ENCODE data around the gene CPPED1. TPM values are rescaled to one million over a fixed set of nuclear protein-coding genes. Genes with fewer than 3 reads are reported as not detected.

CPPED1 gene
- total and polyA plus RNA-seq, 8 donors = 9.1 to 33.3 (median 9.8) TPM

- no peak for TF ChIP-seq CTCF (IDR thresholded peaks at IDR 0.05)
- H3K4me1 ChIP-seq = no peaks in the 10 kb centered on the region
- no peak for ATAC-seq
- DNase-seq = no peak
- intact Hi-C loops (cut with DNase I) = no loop called here
- H3K27me3 ChIP-seq = peaks cover 0 to 8% of the 10 kb centered on the region in 2 donors
- no peak overlapping the region for H3K27ac ChIP-seq
- no peaks in the 10 kb centered on the region for H3K36me3 ChIP-seq
- no peak overlapping the region for H3K4me3 ChIP-seq
- peaks cover 0 to 2% of the 10 kb centered on the region in 2 donors for H3K9me3 ChIP-seq
Measured at GRCh38 chr16:12626411-12626810, 177.3 kb downstream of the CPPED1 start.

GRCh38 chr16:12625716-12626115 lies 178.0 kb downstream of the CPPED1 start:
- intact Hi-C loops (cut with DNase I) = no loop called here

GRCh38 chr16:12625068-12625467 lies 178.6 kb downstream of the CPPED1 start:
- DNase-seq (no peak), ATAC-seq (no peak)
- no peak overlapping the region for H3K27ac ChIP-seq
- H3K36me3 ChIP-seq = no peaks in the 10 kb centered on the region
- intact Hi-C loops (cut with DNase I) = no loop called here
- no peaks in the 10 kb centered on the region for H3K4me1 ChIP-seq
- H3K9me3 ChIP-seq = peaks cover 0 to 2% of the 10 kb centered on the region in 2 donors
- no peak overlapping the region for H3K4me3 ChIP-seq
- TF ChIP-seq CTCF (IDR thresholded peaks at IDR 0.05) = no peak
- H3K27me3 ChIP-seq = peaks cover 0 to 8% of the 10 kb centered on the region in 2 donors

More at GRCh38 chr16:12625716-12626115, 178.0 kb downstream of the CPPED1 start:
- no peak for TF ChIP-seq CTCF (IDR thresholded peaks at IDR 0.05)
- Histone ChIP-seq H3K27ac (no peak overlapping the region), H3K27me3 (peaks cover 0 to 8% of the 10 kb centered on the region in 2 donors), H3K36me3 (no peaks in the 10 kb centered on the region), H3K4me1 (no peaks in the 10 kb centered on the region), H3K9me3 (peaks cover 0 to 2% of the 10 kb centered on the region in 2 donors), H3K4me3 (no peak overlapping the region)
- ATAC-seq (no peak), DNase-seq (no peak)

GRCh38 chr16:12620150-12620549 lies 183.5 kb downstream of the CPPED1 start:
- Histone ChIP-seq H3K4me1 (no peaks in the 10 kb centered on the region), H3K4me3 (no peak overlapping the region), H3K36me3 (no peaks in the 10 kb centered on the region), H3K9me3 (peaks cover 0 to 2% of the 10 kb centered on the region in 2 donors), H3K27ac (no peak overlapping the region), H3K27me3 (peaks cover 0 to under 1% of the 10 kb centered on the region in 2 donors)
- intact Hi-C loops (cut with DNase I) = no loop called here
- TF ChIP-seq CTCF (IDR thresholded peaks at IDR 0.05) = no peak
- no peak for ATAC-seq
- no peak for DNase-seq

- ATAC-seq (no peak), DNase-seq (no peak)
- TF ChIP-seq CTCF (IDR thresholded peaks at IDR 0.05) = no peak
- Histone ChIP-seq H3K4me3 (no peak overlapping the region), H3K27me3 (no peaks in the 10 kb centered on the region), H3K9me3 (no peaks in the 10 kb centered on the region), H3K4me1 (no peaks in the 10 kb centered on the region), H3K27ac (no peak overlapping the region), H3K36me3 (no peaks in the 10 kb centered on the region)
- intact Hi-C loops (cut with DNase I) = no loop called here
Measured at GRCh38 chr16:12618515-12618914, 185.2 kb downstream of the CPPED1 start.
